CD4-positive, alpha-beta T cell treated with Interleukin-15 for 4 hours (primary cell): ENCODE data around the gene TKTL1.

Experiments
- DNase-seq: peaks from one replicate; pipeline ENCODE4 v3.0.0-alpha.2; 2020; ENCODE audit warnings: low spot score

Gene TKTL1

GRCh38 chrX:154362085-154362742 lies 66.6 kb downstream of the TKTL1 start:
- no peak for DNase-seq

DNA sequence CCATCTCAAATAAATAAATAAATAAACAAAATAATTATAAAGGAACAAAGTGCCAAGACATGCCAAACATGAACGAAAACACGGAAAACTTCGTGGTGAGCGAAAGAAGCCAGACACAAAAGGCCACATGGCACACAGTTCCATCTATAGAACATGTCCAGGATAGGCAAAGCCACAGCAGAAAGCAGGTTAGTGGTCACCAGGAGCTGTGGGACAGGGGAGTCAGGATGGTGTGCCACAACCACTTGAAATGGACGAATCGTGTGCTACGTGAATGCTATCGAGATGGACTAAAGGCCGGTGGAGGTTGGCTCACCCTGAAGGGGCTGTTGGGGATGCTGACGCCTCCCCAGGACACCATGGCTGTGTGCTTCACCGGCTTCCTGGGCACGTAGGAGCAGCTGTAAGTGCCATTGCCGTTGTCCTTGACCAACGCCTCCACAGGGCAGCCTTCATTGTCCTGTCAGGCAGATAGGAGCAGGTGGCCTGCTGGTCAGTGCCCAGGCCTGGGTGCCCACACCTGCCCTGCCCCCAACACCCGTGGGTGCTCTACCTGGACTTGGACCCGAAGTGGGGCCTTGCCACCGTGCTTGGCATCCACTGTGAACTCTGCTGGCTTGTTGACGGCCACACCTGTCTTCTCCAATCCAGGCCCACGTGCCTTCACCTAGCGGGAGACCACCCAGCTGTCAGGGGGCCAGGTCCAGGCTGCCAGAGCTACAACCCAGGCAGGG lies 68.3 kb downstream of the TKTL1 start:
- DNase-seq, result no peak

DNA sequence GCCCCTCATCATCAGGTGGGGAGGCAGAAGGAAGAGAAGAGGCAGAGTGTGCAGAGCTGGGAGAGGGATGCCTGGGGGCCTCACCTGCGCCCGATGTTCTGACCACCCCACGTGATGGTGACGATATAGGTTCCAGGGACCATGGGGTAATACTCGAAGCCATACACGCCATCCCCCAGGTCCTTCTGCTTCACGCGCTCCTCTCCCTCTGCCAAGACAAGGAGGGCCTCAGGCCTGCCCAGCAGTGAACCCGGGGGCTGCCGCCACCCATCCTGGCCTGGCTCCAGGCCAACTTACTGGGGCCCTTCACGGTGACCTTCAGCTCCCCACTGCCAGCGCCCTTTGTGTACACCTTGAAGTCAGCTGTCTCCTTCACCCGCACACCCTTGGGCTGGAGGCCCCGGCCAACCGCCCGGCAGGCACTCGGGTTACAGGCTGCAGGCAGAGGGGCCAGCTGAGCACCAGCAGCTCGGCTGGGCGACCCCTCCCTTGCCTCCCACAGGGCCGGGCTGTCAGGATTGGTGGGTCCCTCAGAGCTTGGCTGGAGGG lies 69.5 kb downstream of the TKTL1 start:
- DNase-seq, result no peak

DNA sequence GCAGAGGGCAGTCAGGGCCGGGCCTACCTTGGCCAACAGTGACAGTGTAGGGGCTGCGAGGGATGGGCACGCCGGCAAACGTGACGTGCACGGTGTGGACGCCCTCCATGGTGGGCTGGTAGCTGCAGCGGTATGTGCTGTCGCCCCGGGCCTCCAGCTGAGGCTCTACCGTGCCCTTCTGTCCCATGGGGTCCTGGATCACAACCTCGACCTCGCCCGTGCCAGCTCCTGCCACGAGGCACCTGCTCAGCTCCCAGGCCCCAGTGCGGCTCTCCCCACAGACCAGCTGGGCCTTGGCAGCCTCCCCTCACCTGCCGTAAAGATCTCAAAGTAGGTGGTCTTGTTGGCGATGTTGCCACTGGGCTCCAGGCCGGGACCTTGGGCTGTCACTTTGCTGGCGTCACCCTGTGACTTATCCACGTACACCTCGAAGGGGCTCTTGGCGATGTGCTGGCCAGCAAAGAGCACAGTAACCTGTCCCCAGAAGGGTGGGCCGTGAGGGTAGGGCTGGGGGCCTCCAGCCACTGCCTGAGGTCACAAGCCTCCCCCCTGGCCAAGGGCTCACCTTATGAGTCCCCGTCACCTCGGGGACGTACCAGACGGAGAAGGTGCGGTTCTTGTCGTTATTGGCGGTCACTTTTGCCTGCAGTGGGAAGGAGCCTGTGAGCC lies 70.5 kb downstream of the TKTL1 start:
- DNase-seq, result no peak

DNA sequence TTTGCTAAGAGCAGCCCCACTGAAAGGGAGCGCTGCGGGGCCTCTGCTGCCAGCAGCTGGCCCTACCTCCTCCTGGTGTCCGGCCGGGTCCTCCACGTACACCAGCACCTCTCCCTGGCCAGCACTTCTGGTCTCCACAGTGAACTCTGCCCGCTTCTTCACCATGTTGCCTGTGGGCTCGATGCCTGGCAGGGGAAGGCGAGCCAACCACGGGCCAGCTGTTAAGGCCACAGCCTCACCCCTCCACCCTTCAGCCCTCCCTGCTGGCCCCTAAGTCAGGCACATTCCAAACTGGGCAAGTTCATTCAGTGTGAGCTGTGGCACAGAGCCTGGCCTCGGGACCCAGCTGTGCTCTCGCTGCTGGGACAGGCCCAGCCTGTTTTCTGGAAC lies 71.1 kb downstream of the TKTL1 start:
- no peak for DNase-seq

DNA sequence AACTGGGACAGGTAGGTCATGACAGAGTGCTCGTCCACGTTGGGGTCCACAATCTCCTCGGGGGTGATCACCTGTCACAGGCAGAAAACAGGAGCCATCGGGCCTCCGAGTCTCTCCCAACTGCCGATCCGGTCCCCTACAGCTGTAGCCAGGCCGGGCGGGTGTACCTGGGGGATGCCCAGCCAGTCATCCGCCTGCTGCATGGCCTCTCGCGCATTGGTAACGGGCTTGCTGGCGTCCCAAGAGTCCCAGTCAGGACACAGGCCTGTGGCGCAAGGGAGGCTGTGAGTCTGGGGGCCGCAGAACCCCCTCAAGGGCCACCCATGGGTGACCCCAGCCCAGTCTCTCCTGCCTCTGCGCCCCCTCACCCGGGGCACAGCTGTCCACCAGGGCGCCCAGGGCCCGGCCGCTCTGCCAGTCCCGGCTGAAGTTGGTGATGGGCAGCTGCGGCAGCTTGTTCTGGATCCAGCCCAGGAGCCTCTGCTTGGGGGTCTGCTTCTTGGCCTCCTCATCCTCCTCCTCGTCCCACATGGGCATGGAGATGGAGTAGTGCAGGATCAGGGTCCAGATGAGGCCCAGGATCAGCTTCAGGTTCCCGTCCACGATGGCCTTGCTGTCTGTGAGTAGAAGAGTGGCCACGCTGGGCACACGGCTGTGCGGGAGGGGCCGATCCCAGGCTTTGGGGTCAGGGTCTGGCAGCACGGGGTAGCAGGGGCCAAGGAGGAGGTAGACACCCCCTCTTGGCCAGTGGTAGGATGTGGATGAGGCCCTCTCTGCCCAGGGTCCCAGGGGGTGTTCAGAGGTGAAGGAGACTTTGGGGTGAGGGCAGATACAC lies 72.1 kb downstream of the TKTL1 start:
- DNase-seq, result no peak

DNA sequence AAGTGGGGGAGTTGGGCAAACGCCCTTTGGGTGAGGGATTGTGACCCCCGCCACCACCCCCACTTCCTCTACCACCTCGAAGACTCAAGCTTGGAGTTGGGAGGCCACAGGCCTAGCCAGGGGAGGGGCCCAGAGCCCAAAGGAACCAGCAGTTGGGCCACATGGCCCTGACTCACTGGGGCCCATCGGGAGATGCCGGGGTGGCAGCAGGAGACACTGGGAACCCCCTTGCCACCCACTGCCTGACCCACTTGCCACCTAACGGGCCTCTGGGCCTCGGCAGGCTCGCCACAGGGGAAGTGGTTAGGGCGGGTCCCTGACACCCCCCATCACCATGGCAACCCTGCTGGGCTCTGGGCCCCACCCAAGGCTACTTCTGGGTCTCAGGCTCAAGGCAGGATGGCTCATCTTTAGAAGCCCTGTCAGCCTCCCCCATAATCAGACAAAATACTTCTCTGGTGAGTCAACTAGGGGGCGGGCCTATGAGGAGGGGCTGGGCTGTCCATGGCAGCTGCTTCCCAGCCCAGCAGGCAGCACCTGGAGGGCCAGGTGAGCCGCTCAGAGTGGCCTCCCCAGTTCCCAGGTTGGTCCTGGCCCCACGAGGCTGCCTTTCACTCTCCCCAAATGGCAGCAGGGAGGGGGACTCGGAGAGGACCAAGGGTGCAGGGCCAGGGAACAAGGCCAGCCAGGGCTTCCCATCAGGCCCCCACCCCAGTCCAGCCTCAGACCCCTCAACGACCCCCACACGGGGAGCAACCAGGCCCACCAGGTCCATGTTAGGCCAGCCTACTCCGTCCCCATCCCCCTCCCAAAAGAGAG lies 73.2 kb downstream of the TKTL1 start:
- peak; percentile 96 for DNase-seq

DNA sequence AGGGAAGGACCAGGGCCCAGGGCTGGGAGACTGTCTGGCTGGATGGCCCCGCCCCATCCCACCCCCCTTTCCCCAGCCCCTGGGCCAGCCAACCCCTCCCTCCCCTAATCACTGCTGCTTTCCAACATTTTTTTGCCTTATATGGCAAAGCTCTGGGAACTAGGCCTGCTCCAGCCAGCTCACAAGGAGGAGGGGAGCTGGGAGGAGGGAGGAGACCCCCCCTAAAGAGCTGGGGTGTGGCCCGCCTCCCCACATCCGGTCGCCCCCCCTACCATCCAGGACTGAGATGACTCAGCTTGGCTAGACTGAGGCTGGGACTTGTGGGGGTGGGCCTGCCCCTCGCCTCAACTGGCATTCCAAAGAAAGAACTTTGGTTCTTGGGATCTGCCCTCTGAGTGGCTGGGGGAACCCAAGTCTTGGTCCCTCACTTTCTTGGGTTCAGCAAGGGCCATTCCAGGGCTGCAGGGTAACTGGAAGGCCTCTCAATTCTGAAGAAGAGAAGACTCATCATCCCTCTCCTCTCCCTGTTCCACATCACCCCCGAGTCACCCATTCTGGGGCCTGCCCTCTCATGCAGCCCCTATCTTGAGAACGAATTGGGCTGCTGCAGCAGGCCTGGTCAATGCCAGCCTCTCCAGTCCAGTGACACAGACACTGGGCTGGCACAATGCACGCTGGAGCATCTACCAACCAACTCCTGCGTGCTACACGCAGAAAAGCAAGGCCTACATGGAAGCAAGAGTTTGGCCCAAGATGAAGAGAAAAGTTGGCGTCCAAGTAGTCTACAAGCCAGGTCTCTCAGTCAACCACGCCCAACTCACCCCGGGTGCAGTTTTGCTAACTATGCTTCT lies 74.1 kb downstream of the TKTL1 start:
- DNase-seq, result peak; percentile 83

DNA sequence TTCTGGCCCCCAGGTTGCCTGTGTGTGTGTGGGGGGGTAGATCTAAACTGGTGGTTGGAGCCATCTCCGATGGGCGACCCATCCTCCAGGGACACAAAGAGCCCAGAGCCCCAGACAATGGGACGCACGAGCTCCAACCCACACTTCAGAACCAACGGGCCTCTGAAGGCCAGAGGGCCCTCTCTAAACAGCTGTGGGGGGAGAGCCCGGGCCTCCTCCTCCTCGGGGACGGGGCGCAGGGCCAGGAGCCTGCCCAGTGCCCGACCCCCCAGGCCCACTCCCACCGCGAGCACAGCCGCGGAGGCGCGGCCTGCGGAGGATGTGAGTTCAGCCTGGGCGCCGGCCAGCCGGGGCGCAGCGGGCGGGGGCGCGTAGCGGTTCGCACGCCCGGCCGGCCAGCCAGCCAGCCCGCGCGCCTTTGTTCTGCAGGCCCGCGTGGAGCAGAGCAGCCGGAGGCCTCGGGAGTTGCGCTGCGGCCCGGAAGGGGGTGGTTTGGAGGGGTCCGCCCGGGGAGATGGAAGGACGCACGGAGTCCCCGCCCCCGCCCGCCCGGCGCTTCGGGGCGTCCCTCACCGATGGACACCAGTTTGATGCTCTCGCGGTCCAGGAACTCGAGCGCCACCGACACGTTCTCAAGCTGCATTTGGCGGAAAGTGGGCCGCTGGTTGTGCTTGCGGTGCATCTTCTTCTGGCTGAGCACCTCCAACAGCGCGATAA lies 74.9 kb downstream of the TKTL1 start:
- no peak for DNase-seq

DNA sequence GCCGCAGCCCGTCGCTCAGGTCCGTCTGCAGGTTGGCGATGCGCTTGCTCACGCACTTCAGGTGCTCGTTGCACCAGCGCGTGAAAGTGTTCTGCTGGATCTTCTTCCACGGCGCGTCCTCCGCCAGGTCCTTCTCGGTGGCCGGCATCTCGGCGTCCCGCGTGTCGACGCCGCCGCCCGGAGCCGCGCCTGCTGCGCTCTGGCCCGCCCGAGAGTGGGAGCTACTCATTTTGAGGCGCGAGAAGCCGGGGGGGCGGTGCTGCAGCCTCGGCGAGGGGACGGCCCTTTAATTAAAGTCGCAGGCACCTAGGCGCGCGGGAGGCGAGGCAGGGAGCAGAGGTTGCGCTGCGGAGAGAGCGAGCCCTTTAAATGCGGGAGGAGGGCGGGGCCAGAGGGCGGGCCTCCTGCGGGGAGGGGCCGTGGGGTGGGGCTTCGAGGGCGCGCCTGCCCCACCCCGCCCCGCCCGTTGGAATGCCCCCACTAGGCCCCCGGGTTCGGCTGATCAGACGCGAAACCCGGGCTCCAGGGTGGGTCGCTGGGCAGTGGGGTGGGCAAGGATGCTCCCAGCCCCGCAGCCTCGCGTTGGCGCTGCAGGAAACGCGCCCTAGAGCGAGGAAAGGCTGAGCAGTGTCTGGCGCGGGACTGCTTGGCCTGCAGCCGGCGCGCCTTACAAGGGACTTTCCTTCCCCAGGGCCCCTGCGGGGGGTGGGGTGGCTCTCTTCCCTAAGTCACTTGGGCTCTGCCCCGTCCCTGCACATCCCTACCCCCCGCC lies 75.6 kb downstream of the TKTL1 start:
- peak; percentile 94 for DNase-seq

DNA sequence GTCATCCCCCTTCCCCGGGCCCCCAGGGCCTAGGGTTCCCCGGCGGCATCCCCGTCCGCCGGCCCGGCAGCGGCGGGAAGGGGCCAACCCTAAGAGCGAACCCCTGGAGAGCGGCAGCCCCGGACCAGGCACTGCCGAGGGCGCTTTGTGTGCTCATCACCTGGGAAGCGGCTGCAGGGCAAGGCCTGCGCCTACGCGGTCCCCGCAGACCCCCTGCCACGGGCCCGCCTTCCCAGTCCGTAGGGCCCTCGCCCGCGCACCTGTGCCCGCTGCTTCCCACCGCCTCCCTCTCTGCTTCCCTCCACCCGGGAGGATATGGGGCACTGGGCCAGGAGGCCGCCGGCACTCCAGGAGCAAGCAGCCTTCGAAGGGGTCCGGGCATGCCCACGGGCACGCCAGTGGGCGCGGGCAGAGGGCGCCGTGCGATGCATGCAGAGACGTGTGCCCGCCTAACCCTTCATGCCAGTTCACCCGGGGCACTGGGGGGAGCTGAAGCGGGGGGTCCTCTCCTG lies 76.2 kb downstream of the TKTL1 start:
- no peak for DNase-seq

DNA sequence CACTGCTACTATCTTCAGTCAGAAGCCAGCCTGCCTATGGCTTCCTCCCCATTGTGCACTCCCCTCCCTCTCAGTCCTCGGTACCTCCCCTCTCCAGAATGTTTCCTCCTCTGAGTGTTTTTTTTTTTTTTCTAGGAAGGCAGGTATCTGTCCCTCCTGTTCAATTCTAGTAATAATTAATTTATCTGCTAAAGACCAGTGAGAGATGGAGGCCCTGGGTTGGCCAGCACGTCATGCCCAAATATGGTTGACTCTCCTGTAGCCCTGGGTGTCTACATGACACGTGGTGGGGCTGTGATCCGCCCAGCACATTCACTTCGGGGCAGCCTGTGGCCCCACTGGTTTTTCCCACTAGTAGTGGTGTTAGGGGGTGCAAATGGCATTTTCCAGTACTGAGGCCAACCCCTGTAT lies 77.0 kb downstream of the TKTL1 start:
- DNase-seq, result peak; percentile 66

DNA sequence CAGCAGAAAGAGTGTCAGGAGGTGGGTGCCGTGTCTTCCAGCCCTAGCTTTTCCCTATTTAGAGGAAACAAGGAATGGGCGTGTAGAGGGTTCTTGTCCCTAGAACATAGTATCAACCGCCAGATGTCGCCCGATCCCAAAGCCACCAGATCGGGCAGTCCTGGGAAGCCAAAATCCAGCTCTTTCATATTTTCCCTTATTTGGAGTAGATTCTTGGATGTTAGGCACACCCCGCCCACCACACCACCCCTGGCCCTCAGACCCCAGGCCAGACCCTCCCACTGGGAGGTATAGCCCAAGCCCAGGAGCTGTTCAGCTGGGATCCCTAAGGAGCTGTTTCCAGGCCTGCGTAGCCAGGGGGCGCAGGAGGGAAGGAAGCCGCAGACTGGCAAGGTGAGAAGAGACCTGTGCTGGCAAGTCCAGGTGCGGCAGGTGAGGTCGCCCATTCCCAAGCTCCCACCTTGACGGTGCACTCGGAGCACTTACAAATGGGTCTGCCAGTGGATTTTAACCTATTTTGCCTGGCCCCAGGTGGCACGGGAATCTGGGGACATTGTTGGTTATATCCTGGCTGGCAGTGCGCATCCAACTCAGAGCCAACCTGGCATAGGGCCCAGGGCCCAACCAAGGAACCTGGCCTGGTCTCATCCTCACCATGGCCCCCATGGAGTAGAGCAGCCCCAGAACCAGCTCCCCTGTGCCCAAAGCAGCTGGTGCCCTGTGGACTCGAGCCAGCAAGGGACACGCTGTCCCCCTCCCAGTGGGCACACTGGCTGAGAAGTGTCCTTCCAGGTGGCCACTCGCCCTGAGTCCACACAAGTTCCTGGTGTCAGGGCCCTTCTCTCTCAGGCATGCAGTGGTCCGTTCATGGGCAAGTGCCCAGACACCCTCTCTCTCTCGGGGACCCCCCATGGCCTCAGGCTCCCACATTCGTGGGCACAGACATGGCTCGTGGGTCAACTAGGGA lies 78.0 kb downstream of the TKTL1 start:
- no peak for DNase-seq

DNA sequence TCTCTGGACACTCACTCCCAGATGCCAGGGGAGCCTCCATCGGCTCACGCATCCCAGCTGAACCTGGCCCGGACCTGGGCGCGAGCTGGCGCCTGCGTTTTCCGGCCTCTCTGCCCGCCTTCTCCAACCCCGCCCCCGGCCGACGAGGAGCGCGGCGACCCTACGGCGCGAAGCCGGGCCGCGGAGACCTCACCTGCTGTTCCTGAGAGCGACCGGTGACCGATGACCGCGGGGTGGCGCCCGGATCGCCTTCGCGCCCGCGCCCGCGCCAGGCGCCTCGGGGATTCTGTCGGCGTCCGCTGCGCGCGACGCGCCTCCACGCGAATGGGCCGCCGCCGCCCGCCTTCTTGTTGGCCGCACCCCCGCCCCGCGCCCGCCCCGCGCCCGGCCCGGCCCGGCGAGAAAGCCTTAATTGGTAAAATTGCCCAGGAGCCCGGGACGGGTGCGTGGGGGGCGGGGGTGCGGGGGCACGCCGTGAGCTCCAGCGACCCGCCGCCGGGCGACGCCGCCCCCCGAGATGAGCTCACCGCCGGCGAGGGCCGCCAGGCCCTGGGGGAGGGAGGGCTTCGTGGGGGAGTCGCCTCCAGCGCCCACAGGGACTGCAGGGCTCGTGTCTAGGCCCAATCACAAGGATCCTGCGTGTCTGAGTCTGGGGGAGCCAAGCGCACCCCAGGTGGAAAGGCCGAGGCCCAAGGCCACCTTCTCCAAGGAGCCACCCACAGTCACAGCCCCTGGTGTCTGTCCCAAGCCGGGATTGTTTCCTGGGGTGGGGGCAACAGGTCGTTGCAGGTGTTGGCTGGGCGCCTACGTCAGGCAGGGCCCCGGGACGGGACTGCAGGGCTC lies 78.9 kb downstream of the TKTL1 start, which contains the start of gene FLNA:
Gene FLNA (minus strand): TSS at position 322 of the 843 bp plus-strand sequence. CDS start 3,389 bp downstream, outside the sequence.
- DNase-seq, result peak; percentile 31

DNA sequence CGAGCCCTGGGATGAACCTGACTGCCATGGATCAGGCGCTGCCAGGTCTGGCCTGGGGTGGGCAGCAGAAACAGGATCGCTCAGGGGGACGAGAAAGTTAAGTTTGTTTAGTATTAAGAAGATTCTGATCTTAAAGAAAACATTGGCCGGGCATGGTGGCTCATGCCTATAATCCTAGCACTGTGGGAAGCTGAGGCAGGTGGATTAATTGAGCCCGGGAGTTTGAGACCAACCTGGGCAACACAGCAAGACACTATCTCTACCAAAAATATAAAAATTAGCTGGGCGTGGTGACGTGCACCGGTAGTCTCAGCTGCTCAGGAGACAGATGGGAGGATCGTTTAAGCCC lies 79.5 kb downstream of the TKTL1 start:
- DNase-seq, result no peak

DNA sequence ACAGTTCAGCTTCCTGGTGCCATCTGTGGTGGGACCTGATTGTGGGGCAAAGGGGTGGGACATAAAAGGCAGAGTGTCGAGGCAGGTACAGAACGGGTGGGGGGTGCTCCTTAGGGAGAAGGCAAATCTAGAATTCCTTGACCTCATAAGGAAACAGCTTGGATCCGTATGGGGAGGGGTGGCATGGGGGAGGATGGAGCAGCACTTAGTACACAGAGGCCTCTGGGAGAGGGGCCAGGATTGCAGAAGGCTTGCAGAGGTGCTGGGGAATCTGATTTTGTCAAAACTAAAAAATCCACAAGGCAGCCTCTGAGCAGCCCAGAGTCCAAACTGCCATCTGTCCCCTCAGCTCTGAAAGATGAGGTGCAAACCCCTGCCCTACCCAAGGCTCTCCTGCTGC lies 81.2 kb downstream of the TKTL1 start:
- DNase-seq, result no peak
